ENCODE results near the gene NDRG2.

DNA sequence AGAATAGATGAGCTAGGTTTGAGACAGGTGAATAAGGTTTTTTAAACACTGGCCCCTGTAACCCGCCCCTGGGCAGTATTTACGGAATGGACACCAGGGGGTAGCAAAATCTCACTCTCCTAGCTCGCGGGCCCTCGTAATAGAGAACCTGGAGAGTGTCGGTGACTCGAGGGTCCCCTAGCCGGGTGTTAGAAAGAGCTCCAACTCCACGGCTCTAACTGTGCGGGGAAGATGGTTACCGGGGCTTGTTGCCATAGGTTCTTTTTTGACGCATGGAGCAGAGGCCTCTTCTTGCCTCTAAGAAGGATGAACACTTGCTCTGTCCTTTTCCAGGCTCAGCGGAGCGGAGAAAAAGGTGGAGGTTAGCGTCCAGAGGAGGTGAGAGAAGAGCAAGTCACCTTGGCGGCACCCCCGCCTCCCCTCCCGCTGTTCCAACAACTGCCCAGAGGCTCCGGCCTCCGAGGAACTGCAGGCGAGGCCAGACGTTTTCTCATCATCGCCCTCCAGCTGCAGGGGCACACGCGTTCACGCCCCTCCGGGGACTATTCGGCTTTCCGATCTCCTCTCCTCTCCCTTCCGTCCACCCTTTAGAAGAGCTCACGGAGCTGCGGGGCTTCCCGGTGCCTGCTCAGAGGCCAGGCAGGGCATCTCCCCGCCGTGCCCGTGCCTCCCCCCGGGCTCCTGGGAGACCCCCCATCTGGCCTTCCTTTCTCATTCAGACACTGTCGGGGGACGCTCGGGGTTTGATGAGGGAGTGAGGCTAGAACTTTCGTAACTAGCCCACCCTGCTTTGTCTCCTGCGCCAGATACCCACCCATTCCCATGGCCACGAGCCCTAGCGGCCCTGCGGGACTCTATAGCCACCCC is 43.9 kb upstream of the NDRG2 start:
- TF ChIP-seq, protein P1, sequence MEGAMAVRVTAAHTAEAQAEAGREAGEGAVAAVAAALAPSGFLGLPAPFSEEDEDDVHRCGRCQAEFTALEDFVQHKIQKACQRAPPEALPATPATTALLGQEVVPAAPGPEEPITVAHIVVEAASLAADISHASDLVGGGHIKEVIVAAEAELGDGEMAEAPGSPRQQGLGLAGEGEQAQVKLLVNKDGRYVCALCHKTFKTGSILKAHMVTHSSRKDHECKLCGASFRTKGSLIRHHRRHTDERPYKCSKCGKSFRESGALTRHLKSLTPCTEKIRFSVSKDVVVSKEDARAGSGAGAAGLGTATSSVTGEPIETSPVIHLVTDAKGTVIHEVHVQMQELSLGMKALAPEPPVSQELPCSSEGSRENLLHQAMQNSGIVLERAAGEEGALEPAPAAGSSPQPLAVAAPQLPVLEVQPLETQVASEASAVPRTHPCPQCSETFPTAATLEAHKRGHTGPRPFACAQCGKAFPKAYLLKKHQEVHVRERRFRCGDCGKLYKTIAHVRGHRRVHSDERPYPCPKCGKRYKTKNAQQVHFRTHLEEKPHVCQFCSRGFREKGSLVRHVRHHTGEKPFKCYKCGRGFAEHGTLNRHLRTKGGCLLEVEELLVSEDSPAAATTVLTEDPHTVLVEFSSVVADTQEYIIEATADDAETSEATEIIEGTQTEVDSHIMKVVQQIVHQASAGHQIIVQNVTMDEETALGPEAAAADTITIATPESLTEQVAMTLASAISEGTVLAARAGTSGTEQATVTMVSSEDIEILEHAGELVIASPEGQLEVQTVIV (CRISPR knock-in tag; IDR thresholded peaks at IDR 0.05; ENCODE audit: borderline replicate concordance), result no peak
- TF ChIP-seq, protein P2, sequence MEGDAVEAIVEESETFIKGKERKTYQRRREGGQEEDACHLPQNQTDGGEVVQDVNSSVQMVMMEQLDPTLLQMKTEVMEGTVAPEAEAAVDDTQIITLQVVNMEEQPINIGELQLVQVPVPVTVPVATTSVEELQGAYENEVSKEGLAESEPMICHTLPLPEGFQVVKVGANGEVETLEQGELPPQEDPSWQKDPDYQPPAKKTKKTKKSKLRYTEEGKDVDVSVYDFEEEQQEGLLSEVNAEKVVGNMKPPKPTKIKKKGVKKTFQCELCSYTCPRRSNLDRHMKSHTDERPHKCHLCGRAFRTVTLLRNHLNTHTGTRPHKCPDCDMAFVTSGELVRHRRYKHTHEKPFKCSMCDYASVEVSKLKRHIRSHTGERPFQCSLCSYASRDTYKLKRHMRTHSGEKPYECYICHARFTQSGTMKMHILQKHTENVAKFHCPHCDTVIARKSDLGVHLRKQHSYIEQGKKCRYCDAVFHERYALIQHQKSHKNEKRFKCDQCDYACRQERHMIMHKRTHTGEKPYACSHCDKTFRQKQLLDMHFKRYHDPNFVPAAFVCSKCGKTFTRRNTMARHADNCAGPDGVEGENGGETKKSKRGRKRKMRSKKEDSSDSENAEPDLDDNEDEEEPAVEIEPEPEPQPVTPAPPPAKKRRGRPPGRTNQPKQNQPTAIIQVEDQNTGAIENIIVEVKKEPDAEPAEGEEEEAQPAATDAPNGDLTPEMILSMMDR (IDR thresholded peaks at IDR 0.05 in 2 of 3, conservative IDR thresholded peaks at IDR 0.05 in 1 of 3; ENCODE audit: insufficient read depth in 2 of 3, low read depth in 1 of 3, low read length in 3 of 3), result peak; percentile 75 to 84 (median 75)
- TF ChIP-seq HDAC2 (IDR thresholded peaks at IDR 0.05) (no peak), HNRNPUL1 (IDR thresholded peaks at IDR 0.05; ENCODE audit: low read length) (no peak)

Measured in K562 (cell line).